ENCODE measurements around the gene FSIP1. TPM values are rescaled to one million over a fixed set of nuclear protein-coding genes. Genes with fewer than 3 reads are reported as not detected.
A peak's percentile ranks its signal among the peaks of the same experiment; 100 is the strongest.

Gene FSIP1
- total RNA-seq, 1 donor from 2014 or later = 0.96 TPM

DNA sequence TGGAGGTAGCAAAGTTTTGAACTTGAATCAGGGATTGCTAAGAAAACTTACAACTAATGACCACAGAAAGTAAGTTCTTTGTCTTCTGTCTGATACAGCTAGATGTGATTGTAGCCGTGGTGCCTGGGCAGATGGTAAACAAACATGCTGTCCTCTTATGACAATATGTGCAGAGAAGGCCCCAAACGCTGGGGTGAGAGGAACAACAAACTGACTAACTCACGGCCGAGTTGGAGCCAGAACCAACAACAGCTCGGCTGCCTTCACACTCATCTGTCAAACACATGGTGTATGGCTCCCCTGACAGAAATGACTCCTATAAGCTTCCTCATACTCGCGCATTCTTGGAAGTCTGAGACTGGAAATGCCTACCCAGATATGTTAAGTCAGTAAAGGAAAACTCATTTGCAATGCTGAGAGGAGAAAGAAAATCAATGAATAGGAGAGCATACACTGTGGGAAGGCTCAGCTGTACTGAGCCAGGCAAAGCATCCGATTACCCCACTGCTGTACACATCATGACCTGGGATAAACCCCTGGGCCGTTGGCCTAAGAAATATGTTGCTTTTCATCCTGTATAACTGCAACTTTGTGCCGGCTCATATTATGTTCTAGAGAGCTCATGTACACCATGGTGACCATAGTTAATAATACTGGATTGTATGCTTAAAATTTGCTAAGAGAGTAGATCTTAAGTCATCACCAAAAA lies 196.1 kb downstream of the FSIP1 start:
- DNase-seq (no peak), ATAC-seq (no peak)
- intact Hi-C loops (cut with DNase I) = loop anchor here (10.0 kb wide), 1 partner anchor 772 kb away; no protein-coding TSS in a partner anchor
- Histone ChIP-seq H3K27ac (no peak overlapping the region), H3K4me3 (peak overlapping the region; percentile 60), H3K36me3 (peaks cover 93% of the 10 kb centered on the region), H3K4me1 (peaks cover 3% of the 10 kb centered on the region), H3K9me3 (no peaks in the 10 kb centered on the region), H3K27me3 (no peaks in the 10 kb centered on the region)
- TF ChIP-seq, protein P1, sequence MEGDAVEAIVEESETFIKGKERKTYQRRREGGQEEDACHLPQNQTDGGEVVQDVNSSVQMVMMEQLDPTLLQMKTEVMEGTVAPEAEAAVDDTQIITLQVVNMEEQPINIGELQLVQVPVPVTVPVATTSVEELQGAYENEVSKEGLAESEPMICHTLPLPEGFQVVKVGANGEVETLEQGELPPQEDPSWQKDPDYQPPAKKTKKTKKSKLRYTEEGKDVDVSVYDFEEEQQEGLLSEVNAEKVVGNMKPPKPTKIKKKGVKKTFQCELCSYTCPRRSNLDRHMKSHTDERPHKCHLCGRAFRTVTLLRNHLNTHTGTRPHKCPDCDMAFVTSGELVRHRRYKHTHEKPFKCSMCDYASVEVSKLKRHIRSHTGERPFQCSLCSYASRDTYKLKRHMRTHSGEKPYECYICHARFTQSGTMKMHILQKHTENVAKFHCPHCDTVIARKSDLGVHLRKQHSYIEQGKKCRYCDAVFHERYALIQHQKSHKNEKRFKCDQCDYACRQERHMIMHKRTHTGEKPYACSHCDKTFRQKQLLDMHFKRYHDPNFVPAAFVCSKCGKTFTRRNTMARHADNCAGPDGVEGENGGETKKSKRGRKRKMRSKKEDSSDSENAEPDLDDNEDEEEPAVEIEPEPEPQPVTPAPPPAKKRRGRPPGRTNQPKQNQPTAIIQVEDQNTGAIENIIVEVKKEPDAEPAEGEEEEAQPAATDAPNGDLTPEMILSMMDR (IDR thresholded peaks at IDR 0.05) = no peak

DNA sequence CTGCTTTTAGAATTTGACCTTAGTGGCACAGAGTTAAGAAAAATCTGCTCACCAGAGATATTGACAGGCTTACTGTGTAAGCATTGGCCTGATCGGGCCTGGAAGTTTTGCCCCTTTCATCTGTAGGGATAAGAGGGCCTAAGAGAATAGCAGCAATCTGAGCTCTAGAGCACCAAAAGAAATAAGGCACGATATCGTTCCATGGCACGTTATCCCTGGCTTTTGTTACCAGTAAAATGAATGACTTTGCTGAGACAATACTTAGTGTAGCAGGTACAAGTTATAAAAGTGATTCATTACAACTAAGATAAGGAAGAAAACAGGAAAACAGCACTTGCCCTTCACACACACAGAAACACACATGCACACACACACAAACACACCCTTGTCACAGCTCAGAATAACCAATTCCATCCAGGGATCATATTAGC lies 196.8 kb downstream of the FSIP1 start:
- TF ChIP-seq, protein P1 (IDR thresholded peaks at IDR 0.05) = no peak
- H3K27ac ChIP-seq = no peak overlapping the region
- H3K9me3 ChIP-seq = no peaks in the 10 kb centered on the region
- DNase-seq = no peak
- H3K36me3 ChIP-seq = peaks cover 87% of the 10 kb centered on the region
- ATAC-seq = no peak
- intact Hi-C loops (cut with DNase I) = loop anchor here (10.0 kb wide), 1 partner anchor 771 kb away; no protein-coding TSS in a partner anchor
- peak overlapping the region; percentile 60 for H3K4me3 ChIP-seq
- no peaks in the 10 kb centered on the region for H3K27me3 ChIP-seq
- H3K4me1 ChIP-seq = peaks cover 3% of the 10 kb centered on the region

DNA sequence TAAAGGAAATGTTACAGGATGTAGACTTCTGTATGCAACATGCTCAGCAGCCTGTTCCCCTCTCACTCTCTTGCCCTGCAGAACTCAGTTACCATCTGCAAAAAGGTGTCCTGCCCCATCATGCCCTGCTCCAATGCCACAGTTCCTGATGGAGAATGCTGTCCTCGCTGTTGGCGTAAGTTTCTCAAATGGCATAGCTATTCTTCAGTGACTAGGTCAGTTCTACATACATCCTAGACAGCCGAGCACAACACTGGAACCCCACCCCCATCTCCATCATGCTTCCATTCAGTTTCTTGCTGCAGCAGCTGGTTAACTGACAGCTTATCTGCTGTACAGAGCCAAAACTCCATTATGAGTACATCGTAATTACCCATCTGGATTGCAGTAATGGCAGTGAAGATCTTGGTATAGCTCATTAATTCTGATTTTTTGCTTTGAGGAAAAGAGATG lies 197.2 kb downstream of the FSIP1 start:
- TF ChIP-seq, protein P1 (IDR thresholded peaks at IDR 0.05) = no peak
- Histone ChIP-seq H3K27me3 (no peaks in the 10 kb centered on the region), H3K4me1 (peaks cover 3% of the 10 kb centered on the region), H3K36me3 (peaks cover 82% of the 10 kb centered on the region), H3K27ac (no peak overlapping the region), H3K4me3 (peak overlapping the region; percentile 60), H3K9me3 (no peaks in the 10 kb centered on the region)
- intact Hi-C loops (cut with DNase I) = loop anchor here (10.0 kb wide), 1 partner anchor 771 kb away; no protein-coding TSS in a partner anchor
- DNase-seq (no peak), ATAC-seq (no peak)

DNA sequence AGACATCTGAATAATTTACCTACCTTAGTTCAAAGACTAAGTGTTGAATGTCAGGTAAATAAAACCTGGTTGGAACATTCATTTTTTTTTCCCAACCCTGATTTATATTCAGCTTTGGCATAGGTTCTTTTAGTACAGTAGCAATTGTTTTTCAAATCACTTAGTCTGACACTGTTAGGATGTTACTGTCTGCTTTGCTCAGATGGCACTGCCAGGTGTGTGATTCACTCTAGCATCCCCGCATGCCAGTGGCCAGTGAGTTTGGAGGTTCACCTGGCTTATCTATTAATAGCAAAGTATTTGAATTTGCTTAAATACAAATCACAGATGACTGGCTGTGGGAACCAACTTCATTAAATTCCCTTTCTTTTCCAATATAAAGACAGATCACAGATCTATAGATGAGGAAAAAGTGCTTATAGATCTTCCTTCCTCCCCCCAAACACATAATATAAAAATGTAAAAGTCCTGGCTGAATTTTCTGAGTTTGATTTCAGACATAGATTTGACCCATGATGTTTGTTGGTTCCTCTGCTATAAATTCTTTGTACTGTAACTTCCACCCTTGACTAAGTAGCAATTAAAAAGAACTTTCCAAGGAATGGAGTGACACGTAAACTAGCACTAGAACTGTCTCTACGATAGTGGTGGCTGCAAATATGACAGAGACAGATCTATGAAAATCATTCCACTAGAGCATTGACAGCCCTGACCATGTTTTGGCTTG lies 197.8 kb downstream of the FSIP1 start:
- Histone ChIP-seq H3K9me3 (no peaks in the 10 kb centered on the region), H3K27ac (no peak overlapping the region), H3K27me3 (no peaks in the 10 kb centered on the region), H3K4me1 (peaks cover 3% of the 10 kb centered on the region), H3K36me3 (peaks cover 76% of the 10 kb centered on the region), H3K4me3 (peak overlapping the region; percentile 60)
- TF ChIP-seq, protein P1 (IDR thresholded peaks at IDR 0.05) = no peak
- intact Hi-C loops (cut with DNase I) = loop anchor here (5.0 to 10.0 kb wide), 2 partner anchors 413 to 770 kb away; no protein-coding TSS in a partner anchor
- ATAC-seq (no peak), DNase-seq (no peak)

DNA sequence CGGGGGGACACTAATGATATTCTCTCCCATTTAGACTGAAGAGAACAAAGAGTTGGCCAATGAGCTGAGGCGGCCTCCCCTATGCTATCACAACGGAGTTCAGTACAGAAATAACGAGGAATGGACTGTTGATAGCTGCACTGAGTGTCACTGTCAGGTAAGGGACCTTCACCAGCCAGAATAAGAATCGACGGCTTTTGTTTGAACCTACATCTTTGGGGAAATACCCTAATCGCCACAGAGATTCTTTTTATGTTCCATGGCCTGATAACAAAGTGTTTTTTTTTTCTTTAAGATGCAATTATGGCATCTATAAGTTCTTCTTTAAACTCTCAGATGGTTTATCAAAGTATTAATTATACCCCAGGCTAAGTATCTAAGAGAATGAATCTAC lies 198.4 kb downstream of the FSIP1 start:
- ATAC-seq = no peak
- intact Hi-C loops (cut with DNase I) = loop anchor here (5.0 to 10.0 kb wide), 2 partner anchors 412 to 769 kb away; no protein-coding TSS in a partner anchor
- Histone ChIP-seq H3K9me3 (no peaks in the 10 kb centered on the region), H3K36me3 (peaks cover 70% of the 10 kb centered on the region), H3K4me3 (peak overlapping the region; percentile 60), H3K4me1 (peaks cover 3% of the 10 kb centered on the region), H3K27me3 (no peaks in the 10 kb centered on the region), H3K27ac (no peak overlapping the region)
- TF ChIP-seq, protein P1 (IDR thresholded peaks at IDR 0.05) = no peak
- no peak for DNase-seq

Measured in upper lobe of right lung (tissue), 1 donor.